Embryonic facial prominence (tissue), 1 donor: ENCODE results near the gene VWA3A.
"Not testable (repeated sequence)": the region's sequence is repeated elsewhere in the genome, so short reads cannot be mapped to it uniquely, and the experiment has no call there.

Experiments used
- DNase-seq: peaks from one replicate; pipeline ENCODE4 v3.0.0-alpha.2; 2016; ENCODE audit errors: extremely low spot score

Gene VWA3A, protein sequence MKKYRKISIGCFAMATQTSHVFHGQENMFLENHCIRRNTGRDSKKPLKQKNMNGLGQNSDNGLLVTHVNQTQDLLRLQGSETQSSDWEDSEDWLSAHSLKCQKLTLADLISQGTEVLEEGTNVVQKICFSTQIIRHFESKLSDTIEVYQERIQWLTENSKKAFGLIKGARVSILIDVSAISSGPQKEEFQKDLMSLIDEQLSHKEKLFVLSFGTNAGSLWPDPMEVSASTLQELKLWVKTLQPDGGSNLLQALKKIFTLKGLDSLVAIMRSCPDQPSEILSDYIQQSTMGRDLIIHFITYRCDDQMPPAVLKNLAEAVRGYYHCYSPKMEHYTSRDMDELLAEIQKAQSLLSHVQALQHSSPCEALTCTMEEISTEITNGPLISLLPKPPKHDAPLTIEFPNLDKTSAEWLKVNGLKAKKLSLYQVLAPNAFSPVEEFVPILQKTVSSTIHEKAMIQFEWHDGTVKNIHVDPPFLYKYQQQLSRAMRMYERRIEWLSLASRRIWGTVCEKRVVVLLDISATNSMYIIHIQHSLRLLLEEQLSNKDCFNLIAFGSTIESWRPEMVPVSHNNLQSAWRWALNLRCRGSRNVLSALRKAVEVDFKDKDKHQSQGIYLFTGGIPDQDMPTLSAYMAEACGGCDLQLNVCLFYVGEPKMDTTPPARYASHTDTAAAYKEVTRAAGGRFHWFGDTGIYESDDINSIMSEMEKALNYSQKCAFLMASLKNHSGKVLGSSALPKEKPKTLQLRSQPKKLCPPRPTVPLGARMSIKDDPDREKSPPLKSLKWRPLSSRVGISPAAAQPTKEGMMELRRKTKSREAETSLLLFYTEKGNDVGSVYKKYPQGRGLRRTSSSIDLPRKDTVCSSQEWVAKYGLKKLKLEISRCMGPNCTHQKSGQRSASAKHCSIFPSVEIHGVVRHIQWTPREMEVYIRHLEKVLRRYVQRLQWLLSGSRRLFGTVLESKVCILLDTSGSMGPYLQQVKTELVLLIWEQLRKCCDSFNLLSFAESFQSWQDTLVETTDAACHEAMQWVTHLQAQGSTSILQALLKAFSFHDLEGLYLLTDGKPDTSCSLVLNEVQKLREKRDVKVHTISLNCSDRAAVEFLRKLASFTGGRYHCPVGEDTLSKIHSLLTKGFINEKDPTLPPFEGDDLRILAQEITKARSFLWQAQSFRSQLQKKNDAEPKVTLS

DNA sequence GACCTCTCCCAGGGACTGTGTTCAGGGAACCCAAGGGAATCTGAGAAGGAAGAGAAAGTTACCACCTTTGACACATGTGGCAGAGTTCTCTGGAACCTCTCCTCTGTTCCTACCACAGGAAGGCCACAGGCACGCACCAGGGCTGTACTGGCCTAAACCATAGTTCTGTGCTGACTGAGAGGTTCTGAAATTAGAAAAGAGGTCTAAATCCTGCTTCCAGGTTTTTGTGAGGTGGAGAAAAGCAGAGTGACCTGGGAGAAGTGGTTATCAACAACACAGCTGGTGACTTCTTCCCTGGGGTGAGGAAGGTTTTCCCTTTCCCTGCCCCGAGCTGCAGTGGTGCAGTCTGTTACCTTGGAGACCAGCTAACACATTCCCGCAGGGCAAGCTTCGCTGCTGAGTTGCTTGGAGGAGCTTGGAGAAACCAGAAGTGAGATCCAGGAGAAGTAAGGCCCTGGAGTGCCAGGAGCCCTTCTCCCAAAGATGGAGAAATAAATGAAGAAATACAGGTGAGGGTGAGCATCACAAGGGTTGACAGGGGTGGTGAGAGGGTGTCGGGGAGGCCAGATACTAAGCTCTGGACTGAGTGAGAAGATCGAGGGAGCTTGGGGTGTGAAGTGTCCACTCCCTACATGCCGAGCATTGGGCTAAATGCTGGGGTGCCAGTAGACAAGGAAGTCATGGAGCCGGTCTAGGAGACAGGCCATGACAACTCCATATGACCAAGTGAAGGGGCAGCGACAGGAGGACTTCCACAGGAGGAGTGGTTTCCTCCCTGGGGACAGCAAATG lies at the start of gene VWA3A:
TSS of gene VWA3A (plus strand) at position 399 of the 791 bp plus-strand sequence. CDS start at position 496, 97 bp downstream.
- no peak for DNase-seq

DNA sequence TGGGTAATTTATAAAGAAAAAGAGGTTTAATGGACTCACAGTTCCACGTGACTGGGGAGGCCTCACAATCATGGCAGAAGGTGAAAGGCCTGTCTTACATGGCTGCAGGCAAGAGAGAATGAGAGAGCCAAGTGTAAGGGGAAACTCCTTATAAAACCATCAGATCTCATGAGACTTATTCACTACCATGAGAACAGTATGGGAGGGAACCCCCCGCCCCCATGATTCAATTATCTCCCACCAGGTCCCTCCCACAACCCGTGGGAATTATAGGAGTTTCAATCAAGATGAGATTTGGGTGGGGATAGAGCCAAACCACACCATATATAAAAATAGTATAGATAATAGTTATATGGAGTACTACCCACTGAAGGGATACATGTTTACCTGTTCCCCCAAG lies 48.5 kb upstream of the VWA3A start:
- DNase-seq, result not testable (repeated sequence)

GRCh38 chr16:22045888-22046287 lies 46.5 kb upstream of the VWA3A start:
- not testable (repeated sequence) for DNase-seq

- no peak for DNase-seq
Observed at GRCh38 chr16:22050963-22051362, 41.4 kb upstream of the VWA3A start.

DNA sequence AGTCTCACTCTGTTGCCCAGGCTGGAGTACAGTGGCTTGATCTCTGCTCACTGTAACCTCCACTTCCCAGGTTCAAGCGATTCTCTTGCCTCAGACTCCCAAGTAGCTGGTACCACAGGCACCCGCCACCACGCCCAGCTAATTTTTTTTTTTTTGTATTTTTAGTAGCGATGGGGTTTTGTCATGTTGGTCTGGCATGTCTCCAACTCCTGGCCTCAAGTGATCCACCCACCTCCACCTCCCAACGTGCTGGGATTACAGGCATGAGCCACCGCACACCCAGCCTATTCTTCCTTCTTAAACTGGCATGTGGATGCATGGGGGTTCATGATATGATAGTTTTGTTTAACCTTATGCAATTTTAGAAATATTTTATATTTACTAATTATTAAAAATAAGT lies 39.4 kb upstream of the VWA3A start:
- DNase-seq, result no peak

DNA sequence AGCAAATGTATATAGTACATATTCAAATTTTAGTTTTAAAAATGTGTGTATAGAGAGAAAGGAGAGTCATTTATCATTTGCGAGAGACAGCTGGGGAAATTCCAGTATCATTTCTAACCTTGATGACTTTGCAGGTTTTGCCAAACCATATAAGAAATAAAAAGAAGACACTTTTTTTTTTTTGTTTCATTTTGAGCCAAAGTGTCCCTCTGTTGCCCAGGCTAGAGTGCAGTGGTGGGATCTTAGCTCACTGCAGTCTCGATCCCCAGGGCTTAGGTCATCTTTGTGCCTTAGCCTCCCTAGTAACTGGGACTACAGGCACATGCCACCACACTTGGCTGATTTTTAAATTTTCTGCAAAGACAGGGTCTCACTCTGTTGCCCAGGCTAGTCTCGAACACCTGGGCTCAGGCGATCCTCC lies 38.4 kb upstream of the VWA3A start:
- DNase-seq, result no peak

DNA sequence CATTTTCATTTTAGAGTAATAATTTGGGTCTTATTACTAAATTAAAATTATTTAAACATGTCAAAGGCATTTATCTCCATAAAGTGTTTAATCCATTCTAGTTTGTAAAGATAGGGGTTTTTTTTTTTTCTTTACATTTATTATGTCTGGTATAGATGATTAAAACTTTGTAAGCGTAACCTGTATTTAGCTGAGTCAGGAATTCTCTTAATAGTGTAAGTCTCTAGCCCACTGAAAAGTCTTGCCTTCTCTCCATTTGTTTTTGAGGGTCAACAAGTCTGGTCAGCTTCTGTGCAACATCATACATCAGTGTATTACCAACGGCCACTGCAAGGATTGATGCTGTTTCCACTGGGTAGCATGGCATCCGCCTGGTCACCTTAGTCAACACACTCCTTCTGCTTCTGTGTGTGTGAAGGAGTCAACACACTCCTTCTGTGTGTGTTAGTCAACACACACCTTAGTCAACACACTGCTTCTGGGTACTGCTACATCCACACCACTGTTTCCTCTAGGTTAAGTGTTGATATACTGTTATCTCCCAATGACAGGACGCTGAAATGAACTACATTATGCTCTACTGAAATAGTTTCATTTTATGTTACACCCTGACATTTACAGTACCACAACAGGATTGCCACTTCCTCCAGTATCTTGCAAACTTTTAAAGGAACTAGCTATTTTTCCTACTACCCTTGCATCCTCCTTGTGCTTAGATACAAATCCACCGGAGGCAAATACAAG lies 37.3 kb upstream of the VWA3A start:
- DNase-seq, result no peak

DNA sequence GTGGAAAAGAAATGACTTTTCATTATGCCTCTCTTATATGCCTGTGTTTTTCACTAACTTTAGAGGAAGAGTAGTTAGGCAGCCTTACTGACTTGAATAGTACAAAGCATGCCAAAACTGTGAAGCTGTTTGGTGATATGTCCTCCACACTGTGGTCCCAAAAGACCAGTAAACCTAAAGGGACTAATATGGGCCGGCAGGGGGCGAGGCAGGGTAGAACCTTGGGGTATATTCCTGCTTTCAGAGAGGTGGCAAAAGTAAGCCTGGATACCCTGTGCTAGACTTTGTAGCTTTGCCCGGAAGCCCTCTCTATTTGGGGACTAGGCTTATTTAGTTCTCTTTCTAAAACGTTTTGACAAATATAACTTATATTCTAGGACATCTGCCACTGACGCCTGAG lies 36.5 kb upstream of the VWA3A start:
- no peak for DNase-seq

DNA sequence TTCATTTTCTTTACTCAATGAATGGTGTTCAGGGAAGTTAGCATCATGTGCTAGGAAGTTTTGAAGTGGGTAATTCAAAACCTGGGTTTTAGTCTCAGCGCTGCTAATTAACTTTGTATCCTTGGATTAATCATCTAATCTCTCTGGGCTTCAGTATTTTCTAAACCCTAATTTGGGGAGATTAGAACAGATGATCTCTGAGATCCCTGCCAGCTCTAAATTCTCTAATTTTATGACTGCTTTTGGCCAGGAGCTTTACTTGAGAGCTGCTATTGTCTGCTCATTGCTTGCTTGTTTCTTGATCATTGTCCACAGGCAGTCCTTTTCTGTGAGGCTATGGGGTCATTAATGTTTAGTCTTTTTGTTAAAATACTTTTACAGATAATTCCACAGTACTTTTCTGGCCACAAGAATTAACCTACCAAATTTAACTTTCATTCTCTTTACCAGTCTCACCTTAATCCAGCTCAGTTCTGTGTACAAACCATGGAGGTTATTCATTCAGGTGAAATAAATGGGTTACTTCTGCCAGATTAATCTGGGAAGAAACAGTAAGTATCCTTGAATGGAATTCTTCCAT lies 28.4 kb upstream of the VWA3A start:
- DNase-seq, result no peak

- no peak for DNase-seq
Observed at GRCh38 chr16:22065252-22065651, 27.1 kb upstream of the VWA3A start.

- DNase-seq, result no peak
Observed at GRCh38 chr16:22070361-22071330, 21.7 kb upstream of the VWA3A start.

- DNase-seq, result no peak
Observed at GRCh38 chr16:22071331-22071910, 20.9 kb upstream of the VWA3A start.

- DNase-seq, result no peak
Observed at GRCh38 chr16:22073350-22073749, 19.0 kb upstream of the VWA3A start.

DNA sequence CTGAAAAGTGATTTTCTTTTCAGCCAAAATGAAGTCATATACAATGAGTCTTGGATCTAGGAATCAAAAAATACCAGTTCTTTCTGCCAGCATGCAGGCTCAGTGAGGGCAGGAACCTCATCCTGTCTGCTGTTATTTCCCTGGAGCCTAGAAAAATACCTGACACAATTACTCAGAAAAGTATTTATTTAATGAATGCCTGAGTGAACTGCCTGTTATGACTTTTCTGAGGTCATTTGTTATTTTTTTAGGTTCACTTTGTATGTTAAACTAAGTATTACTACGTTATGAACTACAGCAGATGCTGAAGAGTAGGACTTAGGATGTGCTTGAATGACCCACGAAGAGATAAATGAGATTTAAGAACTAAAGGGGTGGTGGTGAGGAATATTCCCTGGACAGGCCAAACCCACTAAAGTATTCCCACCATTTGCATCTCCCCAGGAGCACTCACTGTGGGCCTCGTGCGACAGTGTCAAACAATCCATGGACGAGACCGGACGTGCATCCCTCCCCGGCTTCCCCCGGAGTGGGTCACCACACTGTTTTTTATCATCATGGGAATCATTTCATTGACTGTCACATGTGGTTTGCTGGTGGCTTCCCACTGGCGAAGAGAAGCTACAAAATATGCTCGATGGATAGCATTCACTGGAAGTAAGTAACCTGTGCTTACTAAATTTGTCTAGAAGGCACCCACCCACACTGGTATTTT lies 17.1 kb upstream of the VWA3A start:
- DNase-seq, result no peak

DNA sequence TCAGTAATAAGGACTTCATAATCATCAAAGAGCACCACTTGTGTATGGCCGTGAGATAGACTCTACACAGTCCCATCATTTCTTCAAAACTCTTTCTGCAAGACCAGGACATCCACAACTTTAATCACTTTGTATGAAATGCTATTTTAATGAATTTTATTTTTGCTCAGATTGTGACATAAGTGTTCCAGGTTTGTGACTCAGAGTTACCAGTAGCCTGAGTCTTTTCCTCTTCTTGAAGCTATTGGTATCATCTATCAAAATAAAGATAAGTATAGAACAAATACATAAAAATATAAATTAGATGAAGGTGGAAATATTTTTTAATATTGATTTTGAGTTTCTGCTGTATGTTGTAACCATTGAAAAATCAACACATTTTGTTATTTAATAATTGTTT lies 16.6 kb upstream of the VWA3A start:
- DNase-seq, result no peak

DNA sequence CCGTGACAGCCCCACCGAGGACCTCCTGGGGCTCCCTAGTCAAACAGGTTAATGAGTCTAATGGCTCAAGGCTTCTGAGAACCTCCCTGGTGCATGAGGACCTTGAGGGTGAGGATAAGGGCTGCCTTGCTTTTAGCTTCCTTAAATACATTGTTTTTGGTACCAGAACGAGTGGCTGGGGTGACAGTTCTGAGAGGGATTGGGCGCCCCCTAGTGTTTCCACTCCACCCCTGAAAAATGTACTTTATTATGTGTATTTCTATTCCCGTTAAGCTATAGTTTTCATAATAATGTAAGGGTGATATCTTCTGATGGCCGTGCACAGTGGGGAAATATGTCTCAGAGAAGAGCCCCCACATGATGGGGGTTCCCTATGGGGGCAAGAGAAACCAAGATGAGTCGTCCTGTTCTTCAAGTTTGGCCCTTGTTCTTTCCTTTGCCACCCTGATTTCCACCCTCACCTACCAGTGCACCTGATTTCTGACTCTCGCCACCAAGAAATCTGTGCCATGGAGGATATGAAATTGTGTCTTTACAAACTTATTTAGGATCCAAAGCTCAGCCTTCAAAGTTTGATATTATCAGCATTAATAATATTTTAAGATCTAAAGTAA lies 14.5 kb upstream of the VWA3A start:
- no peak for DNase-seq

GRCh38 chr16:22078656-22079055 lies 13.7 kb upstream of the VWA3A start:
- no peak for DNase-seq

DNA sequence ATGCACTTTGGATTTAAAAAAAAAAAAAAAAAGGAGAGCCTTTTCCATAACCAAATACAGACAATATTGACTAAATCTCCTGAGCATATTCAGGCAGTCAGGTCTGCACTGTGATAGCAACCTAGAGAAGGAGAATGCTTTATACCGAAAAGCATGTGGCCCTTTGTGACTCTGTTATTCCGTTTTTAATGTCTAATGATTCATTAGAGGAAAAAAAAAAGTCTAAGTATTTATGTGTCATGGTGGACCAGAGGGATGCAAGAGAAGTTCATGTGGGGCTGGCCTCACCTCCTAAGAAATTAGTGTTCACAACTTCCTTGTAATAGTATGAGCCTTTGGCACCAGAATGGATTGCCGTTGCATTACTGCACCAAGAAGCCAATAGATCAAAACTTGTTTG lies 11.3 kb upstream of the VWA3A start:
- DNase-seq, result no peak
